SK-N-MC (cell line): Measurements from ENCODE around the gene NMBR.

ENCODE experiments used
- EZH2 ChIP-seq: fragments of 200-600 bp; sonication (generic); IDR thresholded peaks from one replicate; pipeline ENCODE4 v1.6.1; 2017; ENCODE audit warnings: antibody characterized with exemption
- POLR2AphosphoS5 ChIP-seq: IDR thresholded peaks from 2 replicates; pipeline ENCODE4 v1.6.1; 2012; ENCODE audit warnings: mild to moderate bottlenecking, low read depth, low read length, borderline replicate concordance

- TF ChIP-seq EZH2 = no peak
- TF ChIP-seq POLR2AphosphoS5 = no peak
Observed at GRCh38 chr6:142192343-142192742, 45.4 kb upstream of the NMBR start.
